C4-2B (cell line): Measurements from ENCODE around the gene COG7.

Experiments
- H3K27ac ChIP-seq: fragments of 450-650 bp; 2 replicates; pipeline ENCODE4 v1.5.1; 2017
- ZFX ChIP-seq: fragments of 450-650 bp; IDR thresholded peaks from 2 replicates; pipeline ENCODE4 v1.6.1; 2017
- TF ChIP-seq, protein P1 (sequence below): fragments of 450-650 bp; conservative IDR thresholded peaks from 2 replicates; pipeline ENCODE4 v1.5.1; 2017; ENCODE audit warnings: mild to moderate bottlenecking

COG7 gene

GRCh38 chr16:23365602-23366240 lies 87.3 kb downstream of the COG7 start:
- no peak overlapping the region for H3K27ac ChIP-seq

GRCh38 chr16:23362460-23363317 lies 90.3 kb downstream of the COG7 start:
- TF ChIP-seq, protein P1, sequence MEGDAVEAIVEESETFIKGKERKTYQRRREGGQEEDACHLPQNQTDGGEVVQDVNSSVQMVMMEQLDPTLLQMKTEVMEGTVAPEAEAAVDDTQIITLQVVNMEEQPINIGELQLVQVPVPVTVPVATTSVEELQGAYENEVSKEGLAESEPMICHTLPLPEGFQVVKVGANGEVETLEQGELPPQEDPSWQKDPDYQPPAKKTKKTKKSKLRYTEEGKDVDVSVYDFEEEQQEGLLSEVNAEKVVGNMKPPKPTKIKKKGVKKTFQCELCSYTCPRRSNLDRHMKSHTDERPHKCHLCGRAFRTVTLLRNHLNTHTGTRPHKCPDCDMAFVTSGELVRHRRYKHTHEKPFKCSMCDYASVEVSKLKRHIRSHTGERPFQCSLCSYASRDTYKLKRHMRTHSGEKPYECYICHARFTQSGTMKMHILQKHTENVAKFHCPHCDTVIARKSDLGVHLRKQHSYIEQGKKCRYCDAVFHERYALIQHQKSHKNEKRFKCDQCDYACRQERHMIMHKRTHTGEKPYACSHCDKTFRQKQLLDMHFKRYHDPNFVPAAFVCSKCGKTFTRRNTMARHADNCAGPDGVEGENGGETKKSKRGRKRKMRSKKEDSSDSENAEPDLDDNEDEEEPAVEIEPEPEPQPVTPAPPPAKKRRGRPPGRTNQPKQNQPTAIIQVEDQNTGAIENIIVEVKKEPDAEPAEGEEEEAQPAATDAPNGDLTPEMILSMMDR, result no peak
- no peak for TF ChIP-seq ZFX
- H3K27ac ChIP-seq, result peak overlapping the region; percentile 29; the same call in 1 of the 2 replicates

More at GRCh38 chr16:23365602-23366240, 87.3 kb downstream of the COG7 start:
- TF ChIP-seq ZFX, result no peak
- TF ChIP-seq, protein P1, result no peak

DNA sequence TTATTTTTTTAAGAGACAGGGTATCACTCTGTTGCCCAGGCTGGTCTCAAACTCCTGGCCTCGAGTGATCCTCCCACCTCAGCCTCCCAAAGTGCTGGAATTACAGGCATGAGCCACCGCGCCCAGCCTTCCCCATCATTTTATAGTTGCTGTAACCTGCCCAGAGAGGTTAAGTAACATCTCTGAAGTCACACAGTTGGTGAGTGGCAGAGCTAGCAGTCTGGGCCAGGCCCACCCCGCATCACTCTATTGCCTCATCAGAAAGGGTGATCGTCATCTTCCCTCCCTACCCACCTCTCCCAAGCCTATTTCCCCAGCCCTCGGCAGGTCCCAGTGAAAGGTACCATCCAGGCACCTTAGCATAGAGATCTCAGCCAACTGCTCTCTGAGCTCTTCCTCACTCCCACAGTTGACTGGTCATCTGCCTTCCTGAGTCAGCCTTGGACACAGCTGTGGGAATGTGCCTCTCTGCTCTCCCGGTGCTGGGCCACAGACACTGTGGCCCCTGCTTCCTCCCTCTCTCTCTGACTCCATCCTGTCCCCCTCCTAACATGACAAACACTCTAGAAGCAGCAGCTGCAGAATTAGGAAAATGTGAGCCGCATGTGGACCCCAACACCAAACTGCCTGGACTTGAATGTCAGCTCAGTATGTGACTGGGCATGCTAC lies 93.8 kb downstream of the COG7 start:
- TF ChIP-seq, protein P1, result no peak
- no peak for TF ChIP-seq ZFX
- no peak overlapping the region for H3K27ac ChIP-seq

DNA sequence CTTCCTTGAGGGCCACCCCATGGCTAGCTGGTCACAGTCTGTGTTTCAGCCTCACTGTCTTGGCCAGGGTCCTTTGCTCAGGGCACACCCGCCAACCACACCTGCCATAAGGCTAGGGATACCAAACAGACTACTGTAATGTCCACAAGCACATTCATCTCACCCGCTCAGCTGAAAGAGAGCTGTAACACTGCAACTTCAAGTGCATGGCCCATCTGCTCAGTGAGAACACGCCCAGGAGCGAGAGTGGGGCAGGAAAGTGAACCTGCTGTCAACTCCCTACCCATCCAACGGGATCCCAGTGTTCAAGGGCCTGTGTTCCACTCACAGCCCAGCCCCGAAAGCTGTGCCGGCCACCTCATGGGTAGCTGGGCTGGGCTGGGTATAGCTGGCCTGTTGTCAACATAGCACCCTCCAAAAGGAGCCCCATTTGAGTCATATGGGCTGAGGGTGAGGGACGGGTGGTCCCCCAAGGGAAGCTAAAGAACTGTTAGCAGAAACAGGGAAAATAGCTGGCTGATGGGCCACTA lies 95.2 kb downstream of the COG7 start:
- H3K27ac ChIP-seq, result no peak overlapping the region
- no peak for TF ChIP-seq ZFX
- TF ChIP-seq, protein P1, result no peak

- no peak overlapping the region for H3K27ac ChIP-seq
- TF ChIP-seq, protein P1, result no peak
- no peak for TF ChIP-seq ZFX
These were observed 96.0 kb downstream of the COG7 start for GRCh38 chr16:23356941-23357340.

DNA sequence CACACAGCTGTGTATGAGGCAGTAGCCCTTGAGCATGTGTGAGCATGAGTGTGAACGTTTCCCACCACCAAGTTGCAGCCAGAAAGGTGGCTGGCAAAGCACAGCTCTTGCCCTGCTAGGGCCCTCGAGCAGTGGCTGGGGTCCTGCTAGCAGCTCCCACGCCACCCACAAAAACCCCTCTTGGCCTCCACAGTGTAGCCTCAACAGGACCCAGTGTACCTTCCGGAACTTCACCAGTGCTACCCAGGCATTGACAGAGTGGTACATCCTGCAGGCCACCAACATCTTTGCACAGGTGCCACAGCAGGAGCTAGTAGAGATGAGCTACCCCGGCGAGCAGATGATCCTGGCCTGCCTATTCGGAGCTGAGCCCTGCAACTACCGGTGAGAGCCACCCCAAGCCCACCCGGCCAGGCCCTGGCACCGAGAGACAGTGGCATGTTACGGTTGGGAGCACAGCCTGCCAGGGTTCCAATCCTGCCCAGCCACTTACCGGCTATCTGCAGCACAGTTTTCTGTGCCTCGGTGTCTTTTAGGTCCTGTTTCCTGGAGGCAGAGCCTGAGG lies 97.8 kb downstream of the COG7 start:
- TF ChIP-seq ZFX, result no peak
- TF ChIP-seq, protein P1, result no peak

More for the DNA sequence above, 97.8 kb downstream of the COG7 start:
- no peak overlapping the region for H3K27ac ChIP-seq
